T-helper 2 cell treated with Interferon-gamma antibody and Interleukin-4, amounts not matched to agents 100 ng/mL and 5 ng/mL, for 36 hours (primary cell): ENCODE results near the gene WFDC2. TPM values are rescaled to one million over a fixed set of nuclear protein-coding genes. Genes with fewer than 3 reads are reported as not detected.

Experiments
- intact Hi-C: fragments of 100-400 bp; cut with micrococcal nuclease; formaldehyde crosslinking; loops from one replicate; pipeline ENCODE4 v1.15.1; 2023
- total RNA-seq: library from RNA; stranded (reverse); gene quantifications from 2 replicates; pipeline ENCODE4 v1.2.3, GENCODE V29; 2022

The WFDC2 gene
- total RNA-seq: 0.52 TPM in 1 of 2 replicates, not detected in the other

GRCh38 chr20:45469336-45470261, at the start of gene WFDC2:
Gene WFDC2 (plus strand): TSS chr20:45469753. CDS start chr20:45469782, 29 bp downstream.
- intact Hi-C loops: no loop called here

GRCh38 chr20:45420125-45420524, 49.4 kb upstream of the WFDC2 start:
- intact Hi-C loops: no loop called here

- intact Hi-C loops: no loop called here
These were observed 45.9 kb upstream of the WFDC2 start for GRCh38 chr20:45423700-45424099.

GRCh38 chr20:45425561-45425960, 44.0 kb upstream of the WFDC2 start:
- intact Hi-C loops: no loop called here

- intact Hi-C loops: no loop called here
These were observed 43.1 kb upstream of the WFDC2 start for GRCh38 chr20:45426320-45427016.

- intact Hi-C loops: no loop called here
These were observed 42.1 kb upstream of the WFDC2 start for GRCh38 chr20:45427236-45428149.

GRCh38 chr20:45429618-45430017, 39.9 kb upstream of the WFDC2 start:
- intact Hi-C loops: no loop called here

GRCh38 chr20:45432294-45432693, 37.3 kb upstream of the WFDC2 start:
- intact Hi-C loops: no loop called here

GRCh38 chr20:45433316-45433715, 36.2 kb upstream of the WFDC2 start:
- intact Hi-C loops: no loop called here

- intact Hi-C loops: no loop called here
These were observed 35.6 kb upstream of the WFDC2 start for GRCh38 chr20:45433976-45434375.

- intact Hi-C loops: loop anchor here (1.0 to 2.0 kb wide), 4 partner anchors 20 to 118 kb away; partner anchors contain the start of genes PIGT and SYS1
These were observed 32.6 kb upstream of the WFDC2 start for GRCh38 chr20:45436732-45437485.

GRCh38 chr20:45440424-45440823, 29.1 kb upstream of the WFDC2 start:
- intact Hi-C loops: no loop called here

GRCh38 chr20:45440891-45441685, 28.5 kb upstream of the WFDC2 start:
- intact Hi-C loops: no loop called here

- intact Hi-C loops: no loop called here
These were observed 27.8 kb upstream of the WFDC2 start for GRCh38 chr20:45441746-45442145.

GRCh38 chr20:45444050-45444449, 25.5 kb upstream of the WFDC2 start:
- intact Hi-C loops: no loop called here

- intact Hi-C loops: no loop called here
These were observed 23.6 kb upstream of the WFDC2 start for GRCh38 chr20:45445805-45446562.

GRCh38 chr20:45448270-45448669, 21.3 kb upstream of the WFDC2 start:
- intact Hi-C loops: no loop called here

GRCh38 chr20:45449528-45449927, 20.0 kb upstream of the WFDC2 start:
- intact Hi-C loops: no loop called here
